SK-N-SH treated with all-trans-retinoic acid at 6 μM for 48 hours (cell line): ENCODE measurements around the gene PRKCQ.

Experiments used
- ATAC-seq: fragments of 200-7000 bp; cut with Tn5 transposase; 3 replicates; pipeline ENCODE4 v1.9.1; 2020; ENCODE audit warnings: mild to moderate bottlenecking, moderate library complexity
- CSDC2 ChIP-seq: fragments of 250-450 bp; sonication (Bioruptor Pico); IDR thresholded peaks from 2 replicates; pipeline ENCODE4 v1.5.0; 2020; ENCODE audit warnings: mild to moderate bottlenecking, moderate library complexity
- GLIS3 ChIP-seq: fragments of 250-450 bp; sonication (Bioruptor Pico); IDR thresholded peaks from 2 replicates; pipeline ENCODE4 v1.5.0; 2020; ENCODE audit warnings: mild to moderate bottlenecking, moderate library complexity
- ISL1 ChIP-seq: fragments of 250-450 bp; sonication (Bioruptor Pico); IDR thresholded peaks from 2 replicates; pipeline ENCODE4 v2.1.2; 2022; ENCODE audit warnings: mild to moderate bottlenecking, moderate library complexity
- OSR1 ChIP-seq: fragments of 250-450 bp; sonication (Bioruptor Pico); IDR thresholded peaks from 2 replicates; pipeline ENCODE4 v1.8.0; 2022; ENCODE audit warnings: moderate library complexity, mild to moderate bottlenecking, inconsistent platforms
- PPARA ChIP-seq: fragments of 250-450 bp; sonication (Bioruptor Pico); IDR thresholded peaks from 2 replicates; pipeline ENCODE4 v1.5.0; 2020; ENCODE audit warnings: mild to moderate bottlenecking, borderline replicate concordance
- RARB ChIP-seq: fragments of 250-450 bp; sonication (Bioruptor Pico); IDR thresholded peaks from 2 replicates; pipeline ENCODE4 v1.8.0; 2021; ENCODE audit warnings: mild to moderate bottlenecking, moderate library complexity
- SNAI2 ChIP-seq: fragments of 250-450 bp; sonication (Bioruptor Pico); IDR thresholded peaks from 2 replicates; pipeline ENCODE4 v1.5.0; 2020; ENCODE audit warnings: mild to moderate bottlenecking, moderate library complexity
- TCF4 ChIP-seq: fragments of 250-450 bp; sonication (Bioruptor Pico); IDR thresholded peaks from 2 replicates; pipeline ENCODE4 v1.8.0; 2021; ENCODE audit warnings: mild to moderate bottlenecking, moderate library complexity, borderline replicate concordance
- TOX ChIP-seq: fragments of 250-450 bp; sonication (Bioruptor Pico); IDR thresholded peaks from 2 replicates; pipeline ENCODE4 v1.8.0; 2021; ENCODE audit warnings: mild to moderate bottlenecking, moderate library complexity, borderline replicate concordance
- ZC3H10 ChIP-seq: fragments of 250-450 bp; sonication (Bioruptor Pico); IDR thresholded peaks from 2 replicates; pipeline ENCODE4 v1.5.1; 2021; ENCODE audit warnings: mild to moderate bottlenecking, moderate library complexity
- ZFP3 ChIP-seq: fragments of 250-450 bp; sonication (Bioruptor Pico); IDR thresholded peaks from 2 replicates; pipeline ENCODE4 v1.5.0; 2020; ENCODE audit warnings: mild to moderate bottlenecking, moderate library complexity
- ZNF565 ChIP-seq: fragments of 450-650 bp; formaldehyde crosslinking; conservative IDR thresholded peaks from 2 replicates; pipeline ENCODE4 v1.5.0; 2020; ENCODE audit warnings: low read depth, mild to moderate bottlenecking, moderate library complexity
- ZNF70 ChIP-seq: fragments of 450-650 bp; formaldehyde crosslinking; IDR thresholded peaks from 2 replicates; pipeline ENCODE4 v1.5.0; 2020; ENCODE audit warnings: mild to moderate bottlenecking, moderate library complexity
- ZNF8 ChIP-seq: fragments of 450-650 bp; formaldehyde crosslinking; IDR thresholded peaks from 2 replicates; pipeline ENCODE4 v1.5.0; 2020; ENCODE audit warnings: mild to moderate bottlenecking, moderate library complexity
- TF ChIP-seq, protein P1 (sequence below): fragments of 250-450 bp; sonication (Bioruptor Pico); IDR thresholded peaks from 2 replicates; pipeline ENCODE4 v1.8.0; 2020; ENCODE audit warnings: mild to moderate bottlenecking, moderate library complexity, borderline replicate concordance
- TF ChIP-seq, protein P2 (sequence below): fragments of 250-450 bp; sonication (Bioruptor Pico); IDR thresholded peaks from 2 replicates; pipeline ENCODE4 v1.5.1; 2020; ENCODE audit warnings: low read depth, mild to moderate bottlenecking, moderate library complexity
- TF ChIP-seq, protein P3 (sequence below): fragments of 250-450 bp; sonication (Bioruptor Pico); IDR thresholded peaks from 2 replicates; pipeline ENCODE4 v1.8.0; 2021; ENCODE audit warnings: low read depth, mild to moderate bottlenecking, moderate library complexity, borderline replicate concordance
- TF ChIP-seq, protein P4 (sequence below): fragments of 250-450 bp; sonication (Bioruptor Pico); IDR thresholded peaks from 2 replicates; pipeline ENCODE4 v1.5.1; 2021; ENCODE audit warnings: mild to moderate bottlenecking, moderate library complexity

Gene PRKCQ

DNA sequence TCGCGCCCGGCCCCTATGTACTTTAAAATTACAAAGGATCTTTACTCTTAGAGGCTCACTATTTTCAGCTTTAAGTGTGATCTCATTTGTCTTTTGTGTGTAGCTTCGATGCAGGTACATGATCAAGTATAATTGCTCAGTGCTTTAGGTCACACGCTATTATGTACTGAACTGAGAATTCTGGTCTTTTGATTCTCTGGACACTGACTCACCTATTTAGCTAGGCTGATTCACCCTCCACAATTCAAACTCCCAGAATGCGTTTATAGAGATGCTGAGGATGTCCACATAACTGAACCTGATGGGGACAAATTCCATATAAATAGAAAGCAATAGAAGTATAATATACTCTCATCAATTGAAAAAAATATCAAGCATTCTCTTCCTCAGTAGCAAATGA lies 57.8 kb downstream of the PRKCQ start:
- no peak for ATAC-seq
- TF ChIP-seq, protein P1, sequence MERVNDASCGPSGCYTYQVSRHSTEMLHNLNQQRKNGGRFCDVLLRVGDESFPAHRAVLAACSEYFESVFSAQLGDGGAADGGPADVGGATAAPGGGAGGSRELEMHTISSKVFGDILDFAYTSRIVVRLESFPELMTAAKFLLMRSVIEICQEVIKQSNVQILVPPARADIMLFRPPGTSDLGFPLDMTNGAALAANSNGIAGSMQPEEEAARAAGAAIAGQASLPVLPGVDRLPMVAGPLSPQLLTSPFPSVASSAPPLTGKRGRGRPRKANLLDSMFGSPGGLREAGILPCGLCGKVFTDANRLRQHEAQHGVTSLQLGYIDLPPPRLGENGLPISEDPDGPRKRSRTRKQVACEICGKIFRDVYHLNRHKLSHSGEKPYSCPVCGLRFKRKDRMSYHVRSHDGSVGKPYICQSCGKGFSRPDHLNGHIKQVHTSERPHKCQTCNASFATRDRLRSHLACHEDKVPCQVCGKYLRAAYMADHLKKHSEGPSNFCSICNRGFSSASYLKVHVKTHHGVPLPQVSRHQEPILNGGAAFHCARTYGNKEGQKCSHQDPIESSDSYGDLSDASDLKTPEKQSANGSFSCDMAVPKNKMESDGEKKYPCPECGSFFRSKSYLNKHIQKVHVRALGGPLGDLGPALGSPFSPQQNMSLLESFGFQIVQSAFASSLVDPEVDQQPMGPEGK (CRISPR knock-in tag): no peak
- TF ChIP-seq GLIS3 (CRISPR knock-in tag): no peak
- TF ChIP-seq, protein P2, sequence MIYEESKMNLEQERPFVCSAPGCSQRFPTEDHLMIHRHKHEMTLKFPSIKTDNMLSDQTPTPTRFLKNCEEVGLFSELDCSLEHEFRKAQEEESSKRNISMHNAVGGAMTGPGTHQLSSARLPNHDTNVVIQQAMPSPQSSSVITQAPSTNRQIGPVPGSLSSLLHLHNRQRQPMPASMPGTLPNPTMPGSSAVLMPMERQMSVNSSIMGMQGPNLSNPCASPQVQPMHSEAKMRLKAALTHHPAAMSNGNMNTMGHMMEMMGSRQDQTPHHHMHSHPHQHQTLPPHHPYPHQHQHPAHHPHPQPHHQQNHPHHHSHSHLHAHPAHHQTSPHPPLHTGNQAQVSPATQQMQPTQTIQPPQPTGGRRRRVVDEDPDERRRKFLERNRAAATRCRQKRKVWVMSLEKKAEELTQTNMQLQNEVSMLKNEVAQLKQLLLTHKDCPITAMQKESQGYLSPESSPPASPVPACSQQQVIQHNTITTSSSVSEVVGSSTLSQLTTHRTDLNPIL (CRISPR knock-in tag): no peak
- no peak for TF ChIP-seq ZNF8 (CRISPR knock-in tag)
- TF ChIP-seq, protein P3, sequence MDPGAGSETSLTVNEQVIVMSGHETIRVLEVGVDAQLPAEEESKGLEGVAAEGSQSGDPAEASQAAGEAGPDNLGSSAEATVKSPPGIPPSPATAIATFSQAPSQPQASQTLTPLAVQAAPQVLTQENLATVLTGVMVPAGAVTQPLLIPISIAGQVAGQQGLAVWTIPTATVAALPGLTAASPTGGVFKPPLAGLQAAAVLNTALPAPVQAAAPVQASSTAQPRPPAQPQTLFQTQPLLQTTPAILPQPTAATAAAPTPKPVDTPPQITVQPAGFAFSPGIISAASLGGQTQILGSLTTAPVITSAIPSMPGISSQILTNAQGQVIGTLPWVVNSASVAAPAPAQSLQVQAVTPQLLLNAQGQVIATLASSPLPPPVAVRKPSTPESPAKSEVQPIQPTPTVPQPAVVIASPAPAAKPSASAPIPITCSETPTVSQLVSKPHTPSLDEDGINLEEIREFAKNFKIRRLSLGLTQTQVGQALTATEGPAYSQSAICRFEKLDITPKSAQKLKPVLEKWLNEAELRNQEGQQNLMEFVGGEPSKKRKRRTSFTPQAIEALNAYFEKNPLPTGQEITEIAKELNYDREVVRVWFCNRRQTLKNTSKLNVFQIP (CRISPR knock-in tag): no peak
- no peak for TF ChIP-seq SNAI2 (CRISPR knock-in tag)

DNA sequence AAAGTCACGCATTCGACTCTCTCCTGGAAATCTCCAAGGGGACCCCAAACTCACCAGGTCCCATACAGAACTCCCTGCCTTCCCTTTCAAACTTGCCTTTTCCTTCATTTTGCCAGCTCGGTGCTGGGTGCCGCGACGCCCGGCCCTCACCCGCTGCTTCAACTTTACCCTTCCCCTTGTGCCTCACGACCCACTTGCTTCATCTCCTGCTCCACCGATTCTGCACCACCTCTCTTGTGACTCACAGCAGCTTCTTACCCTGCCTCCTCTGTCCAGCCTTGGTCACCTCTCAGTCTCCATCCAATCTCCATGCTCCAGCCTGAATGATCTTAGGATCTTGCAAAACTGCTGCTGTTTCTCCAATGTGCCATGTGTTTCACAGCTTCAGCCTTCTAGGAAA lies 59.9 kb downstream of the PRKCQ start:
- no peak for ATAC-seq
- TF ChIP-seq ISL1 (no peak), ZNF8 (CRISPR knock-in tag) (no peak), GLIS3 (CRISPR knock-in tag) (no peak), ZC3H10 (CRISPR knock-in tag) (no peak), SNAI2 (CRISPR knock-in tag) (no peak), PPARA (CRISPR knock-in tag) (no peak), CSDC2 (CRISPR knock-in tag) (no peak), TOX (CRISPR knock-in tag) (no peak), TCF4 (CRISPR knock-in tag) (no peak), RARB (no peak), ZNF565 (CRISPR knock-in tag) (no peak), ZNF70 (CRISPR knock-in tag) (no peak)
- TF ChIP-seq, protein P1 (CRISPR knock-in tag): no peak
- TF ChIP-seq, protein P3 (CRISPR knock-in tag): no peak

DNA sequence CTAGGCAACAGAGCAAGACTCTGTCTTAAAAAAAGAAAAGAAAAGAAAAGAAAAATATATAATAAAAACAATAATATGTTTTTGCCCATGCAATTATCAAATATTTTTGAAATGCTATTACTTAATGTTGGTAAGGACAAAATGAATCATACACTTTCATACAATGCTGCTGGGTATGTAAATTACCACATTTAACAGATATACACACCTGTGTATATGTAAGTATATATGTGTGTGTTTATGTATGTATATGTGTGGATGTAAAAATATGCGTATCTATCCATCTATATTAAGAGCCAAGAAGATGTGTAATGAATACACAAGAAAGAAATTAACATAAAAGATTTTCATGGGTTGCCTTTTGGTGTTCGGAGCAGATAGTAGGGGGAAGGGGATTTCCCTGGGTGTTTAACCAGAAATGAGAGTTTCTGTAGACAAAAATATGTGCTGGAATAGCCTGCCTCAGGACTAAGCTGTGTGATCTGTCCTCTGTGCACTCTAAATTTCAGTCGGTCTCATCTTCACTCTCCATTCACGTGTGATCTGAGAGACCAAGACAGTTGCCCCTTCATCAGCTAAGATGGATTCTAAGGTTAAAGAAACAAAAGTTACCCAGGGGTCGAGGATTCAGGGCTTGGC lies 61.2 kb downstream of the PRKCQ start:
- ATAC-seq: no peak
- TF ChIP-seq RARB: no peak

DNA sequence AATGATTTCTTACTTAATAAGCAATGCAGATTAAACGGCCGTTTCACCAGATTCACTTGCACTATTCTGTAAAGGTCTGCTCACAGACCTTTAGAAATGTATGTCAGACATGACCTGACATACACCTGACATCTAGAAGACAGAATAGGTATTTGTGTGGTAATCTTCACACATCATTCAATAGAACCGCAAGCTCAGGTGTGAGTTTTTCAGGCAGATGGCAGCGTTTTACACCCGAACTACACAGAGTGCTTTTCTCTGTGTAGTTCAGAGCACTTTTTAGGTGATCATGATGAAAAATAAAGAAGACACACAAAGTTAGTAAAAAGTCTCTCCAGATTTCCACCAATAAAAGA lies 63.2 kb downstream of the PRKCQ start:
- no peak for ATAC-seq
- no peak for TF ChIP-seq TOX (CRISPR knock-in tag)
- no peak for TF ChIP-seq ZC3H10 (CRISPR knock-in tag)
- no peak for TF ChIP-seq OSR1 (CRISPR knock-in tag)
- no peak for TF ChIP-seq PPARA (CRISPR knock-in tag)
- TF ChIP-seq ZFP3 (CRISPR knock-in tag): no peak
- TF ChIP-seq ZNF70 (CRISPR knock-in tag): no peak
- no peak for TF ChIP-seq GLIS3 (CRISPR knock-in tag)
- TF ChIP-seq, protein P4, sequence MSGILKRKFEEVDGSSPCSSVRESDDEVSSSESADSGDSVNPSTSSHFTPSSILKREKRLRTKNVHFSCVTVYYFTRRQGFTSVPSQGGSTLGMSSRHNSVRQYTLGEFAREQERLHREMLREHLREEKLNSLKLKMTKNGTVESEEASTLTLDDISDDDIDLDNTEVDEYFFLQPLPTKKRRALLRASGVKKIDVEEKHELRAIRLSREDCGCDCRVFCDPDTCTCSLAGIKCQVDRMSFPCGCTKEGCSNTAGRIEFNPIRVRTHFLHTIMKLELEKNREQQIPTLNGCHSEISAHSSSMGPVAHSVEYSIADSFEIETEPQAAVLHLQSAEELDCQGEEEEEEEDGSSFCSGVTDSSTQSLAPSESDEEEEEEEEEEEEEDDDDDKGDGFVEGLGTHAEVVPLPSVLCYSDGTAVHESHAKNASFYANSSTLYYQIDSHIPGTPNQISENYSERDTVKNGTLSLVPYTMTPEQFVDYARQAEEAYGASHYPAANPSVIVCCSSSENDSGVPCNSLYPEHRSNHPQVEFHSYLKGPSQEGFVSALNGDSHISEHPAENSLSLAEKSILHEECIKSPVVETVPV: no peak
- no peak for TF ChIP-seq TCF4 (CRISPR knock-in tag)
- TF ChIP-seq RARB: no peak
- TF ChIP-seq, protein P2 (CRISPR knock-in tag): no peak
